PC-9 (cell line): ENCODE results near the gene THADA.

Experiments
- EZH2 ChIP-seq: fragments of 200-600 bp; sonication (generic); IDR thresholded peaks from 2 replicates; pipeline ENCODE4 v1.8.0; 2017; ENCODE audit warnings: antibody characterized with exemption, low read depth
- TF ChIP-seq, protein P1 (sequence below): fragments of 200-600 bp; sonication (generic); conservative IDR thresholded peaks from 2 replicates; pipeline ENCODE4 v1.6.1; 2017; ENCODE audit warnings: mixed run types, antibody characterized with exemption, mild to moderate bottlenecking, moderate library complexity

DNA sequence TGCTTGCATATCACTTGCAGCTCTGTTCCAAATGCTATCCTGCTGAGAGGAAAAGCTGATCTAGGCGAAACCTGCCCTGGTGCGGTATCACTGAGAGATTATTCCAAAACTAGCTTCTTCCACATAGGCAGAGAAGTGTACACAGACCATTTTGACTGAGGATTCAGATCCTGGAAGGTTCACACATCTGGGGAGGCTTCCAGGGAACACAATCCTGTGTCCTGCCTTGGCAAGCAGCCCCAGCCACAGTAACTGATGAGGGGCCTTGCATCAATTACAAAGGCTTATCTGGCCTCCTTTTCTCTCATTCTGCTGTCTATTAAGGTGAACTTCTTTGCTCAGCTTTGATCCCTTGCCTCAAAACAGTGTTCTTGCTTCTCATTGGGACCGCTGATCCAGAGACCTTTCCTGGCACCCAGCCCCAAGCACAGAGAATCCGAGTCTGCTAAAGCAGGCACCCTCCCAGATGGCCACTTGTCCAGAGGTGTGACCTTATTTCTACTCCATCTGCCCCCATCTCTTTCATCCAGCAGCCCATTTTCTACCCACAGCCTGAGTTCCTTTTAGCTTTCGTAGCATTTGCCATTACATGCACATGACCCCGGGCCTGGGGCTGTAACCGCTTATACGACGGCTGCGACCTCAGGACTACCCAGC lies 317.1 kb downstream of the THADA start:
- no peak for TF ChIP-seq EZH2
- TF ChIP-seq, protein P1, sequence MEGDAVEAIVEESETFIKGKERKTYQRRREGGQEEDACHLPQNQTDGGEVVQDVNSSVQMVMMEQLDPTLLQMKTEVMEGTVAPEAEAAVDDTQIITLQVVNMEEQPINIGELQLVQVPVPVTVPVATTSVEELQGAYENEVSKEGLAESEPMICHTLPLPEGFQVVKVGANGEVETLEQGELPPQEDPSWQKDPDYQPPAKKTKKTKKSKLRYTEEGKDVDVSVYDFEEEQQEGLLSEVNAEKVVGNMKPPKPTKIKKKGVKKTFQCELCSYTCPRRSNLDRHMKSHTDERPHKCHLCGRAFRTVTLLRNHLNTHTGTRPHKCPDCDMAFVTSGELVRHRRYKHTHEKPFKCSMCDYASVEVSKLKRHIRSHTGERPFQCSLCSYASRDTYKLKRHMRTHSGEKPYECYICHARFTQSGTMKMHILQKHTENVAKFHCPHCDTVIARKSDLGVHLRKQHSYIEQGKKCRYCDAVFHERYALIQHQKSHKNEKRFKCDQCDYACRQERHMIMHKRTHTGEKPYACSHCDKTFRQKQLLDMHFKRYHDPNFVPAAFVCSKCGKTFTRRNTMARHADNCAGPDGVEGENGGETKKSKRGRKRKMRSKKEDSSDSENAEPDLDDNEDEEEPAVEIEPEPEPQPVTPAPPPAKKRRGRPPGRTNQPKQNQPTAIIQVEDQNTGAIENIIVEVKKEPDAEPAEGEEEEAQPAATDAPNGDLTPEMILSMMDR = no peak
